ENCODE data around the gene CACNA1C.

DNA sequence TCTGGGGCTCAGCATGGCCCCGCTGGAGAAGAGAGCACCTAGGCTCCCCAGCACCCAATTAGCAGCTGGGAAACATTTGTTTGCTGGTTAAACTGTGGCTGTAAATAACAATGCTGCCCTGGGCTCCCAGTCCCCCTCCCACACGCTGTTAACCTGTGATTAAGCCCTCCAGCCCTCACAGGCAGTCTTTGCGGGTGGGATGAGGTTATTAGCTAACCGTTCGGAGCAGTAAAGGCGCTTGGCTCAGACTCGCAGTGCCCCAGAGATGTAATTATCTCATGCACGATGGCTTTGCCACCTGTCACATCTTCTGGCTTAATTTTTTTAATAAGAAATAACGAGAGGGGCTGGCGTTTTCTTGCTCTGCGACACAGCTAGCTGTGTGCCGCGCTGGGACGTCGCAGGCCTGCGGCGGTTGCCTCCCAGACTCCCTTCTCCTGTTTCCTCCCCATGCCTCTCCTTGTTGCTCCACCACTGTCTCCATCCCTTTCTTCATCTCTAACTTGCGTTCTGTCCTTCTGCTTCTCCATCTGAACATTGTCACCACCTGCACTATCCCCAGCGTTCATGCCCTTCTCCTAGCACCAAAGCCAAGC, 502.8 kb downstream of the CACNA1C start:
- TF ChIP-seq, protein P1, sequence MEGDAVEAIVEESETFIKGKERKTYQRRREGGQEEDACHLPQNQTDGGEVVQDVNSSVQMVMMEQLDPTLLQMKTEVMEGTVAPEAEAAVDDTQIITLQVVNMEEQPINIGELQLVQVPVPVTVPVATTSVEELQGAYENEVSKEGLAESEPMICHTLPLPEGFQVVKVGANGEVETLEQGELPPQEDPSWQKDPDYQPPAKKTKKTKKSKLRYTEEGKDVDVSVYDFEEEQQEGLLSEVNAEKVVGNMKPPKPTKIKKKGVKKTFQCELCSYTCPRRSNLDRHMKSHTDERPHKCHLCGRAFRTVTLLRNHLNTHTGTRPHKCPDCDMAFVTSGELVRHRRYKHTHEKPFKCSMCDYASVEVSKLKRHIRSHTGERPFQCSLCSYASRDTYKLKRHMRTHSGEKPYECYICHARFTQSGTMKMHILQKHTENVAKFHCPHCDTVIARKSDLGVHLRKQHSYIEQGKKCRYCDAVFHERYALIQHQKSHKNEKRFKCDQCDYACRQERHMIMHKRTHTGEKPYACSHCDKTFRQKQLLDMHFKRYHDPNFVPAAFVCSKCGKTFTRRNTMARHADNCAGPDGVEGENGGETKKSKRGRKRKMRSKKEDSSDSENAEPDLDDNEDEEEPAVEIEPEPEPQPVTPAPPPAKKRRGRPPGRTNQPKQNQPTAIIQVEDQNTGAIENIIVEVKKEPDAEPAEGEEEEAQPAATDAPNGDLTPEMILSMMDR (conservative IDR thresholded peaks at IDR 0.05; ENCODE audit: low read length): no peak
- TF ChIP-seq EZH2phosphoT487 (IDR thresholded peaks at IDR 0.05; ENCODE audit: borderline replicate concordance, low read depth, low read length): no peak
